DND-41 (cell line): ENCODE results near the gene ARSB.

Experiments
- ATAC-seq: fragments of 200-7000 bp; cut with Tn5 transposase; 3 replicates; pipeline ENCODE4 v1.9.1; 2021; ENCODE audit warnings: low read depth; ENCODE audit not compliant: insufficient read depth
- DNase-seq: peaks from one replicate; pipeline ENCODE4 v3.0.0-alpha.2; 2020
- H2AFZ ChIP-seq: 2 replicates; pipeline ENCODE4 v1.6.0; 2012; ENCODE audit warnings: low read depth, low read length
- H3K27ac ChIP-seq: 2 replicates; pipeline ENCODE4 v1.5.1; 2012; ENCODE audit warnings: low read length, inconsistent platforms
- H3K27me3 ChIP-seq: fragments of 200-600 bp; sonication (generic); 2 replicates; pipeline ENCODE4 v1.6.0; 2012; ENCODE audit warnings: low read length, mild to moderate bottlenecking, inconsistent platforms; ENCODE audit not compliant: insufficient read depth, poor library complexity
- H3K36me3 ChIP-seq: 2 replicates; pipeline ENCODE4 v1.5.1; 2012; ENCODE audit warnings: low read length, inconsistent platforms; ENCODE audit not compliant: insufficient read depth
- H3K4me1 ChIP-seq: 2 replicates; pipeline ENCODE4 v1.5.1; 2012; ENCODE audit warnings: mild to moderate bottlenecking, low read length; ENCODE audit not compliant: insufficient read depth
- H3K4me2 ChIP-seq: 2 replicates; pipeline ENCODE4 v1.6.0; 2012; ENCODE audit warnings: mild to moderate bottlenecking, moderate library complexity, low read length, inconsistent platforms; ENCODE audit not compliant: insufficient read depth
- H3K4me3 ChIP-seq, 2 experiments: fragments of 200-600 bp in 1 of 2; shearing (Covaris generic) in 1 of 2; 2 replicates each; pipeline ENCODE4 v1.5.1; 2012 to 2016; ENCODE audit warnings: inconsistent platforms in 2 of 2, low read length in 2 of 2, mild to moderate bottlenecking in 2 of 2, low read depth in 1 of 2, moderate library complexity in 1 of 2
- H3K79me2 ChIP-seq: 2 replicates; pipeline ENCODE4 v1.6.0; 2012; ENCODE audit warnings: low read length, inconsistent platforms; ENCODE audit not compliant: insufficient read depth
- H3K9ac ChIP-seq: 2 replicates; pipeline ENCODE4 v1.6.0; 2012; ENCODE audit warnings: low read depth, mild to moderate bottlenecking, inconsistent platforms, low read length, moderate library complexity
- H3K9me3 ChIP-seq: 2 replicates; pipeline ENCODE4 v1.5.1; 2012; ENCODE audit warnings: low read length, moderate library complexity, mild to moderate bottlenecking, inconsistent platforms; ENCODE audit not compliant: insufficient read depth, severe bottlenecking
- H4K20me1 ChIP-seq: 2 replicates; pipeline ENCODE4 v1.6.0; 2012; ENCODE audit warnings: low read length; ENCODE audit not compliant: insufficient read depth
- CTCF ChIP-seq: IDR thresholded peaks from 2 replicates; pipeline ENCODE4 v1.5.1; 2012; ENCODE audit warnings: borderline replicate concordance, low read length, moderate library complexity, mild to moderate bottlenecking; ENCODE audit not compliant: poor library complexity, severe bottlenecking; ENCODE audit errors: extremely low read depth
- EZH2 ChIP-seq: IDR thresholded peaks from 3 replicates; pipeline ENCODE4 v1.6.1; 2012; ENCODE audit warnings: borderline replicate concordance, low read depth, mild to moderate bottlenecking, moderate library complexity, low read length, inconsistent platforms; ENCODE audit not compliant: severe bottlenecking

Gene ARSB

GRCh38 chr5:78791501-78792100, 193.5 kb downstream of the ARSB start:
- H3K9me3 ChIP-seq = no peaks in the 10 kb centered on the region
- no peaks in the 10 kb centered on the region for H3K79me2 ChIP-seq
- H3K9ac ChIP-seq = no peak overlapping the region
- no peaks in the 10 kb centered on the region for H4K20me1 ChIP-seq
- H3K4me2 ChIP-seq = no peak overlapping the region
- no peak for ATAC-seq
- H3K27me3 ChIP-seq = no peaks in the 10 kb centered on the region
- no peak overlapping the region for H2AFZ ChIP-seq
- no peak overlapping the region for H3K4me3 ChIP-seq
- TF ChIP-seq CTCF (no peak), EZH2 (no peak)
- no peaks in the 10 kb centered on the region for H3K36me3 ChIP-seq
- H3K27ac ChIP-seq = no peak overlapping the region
- DNase-seq = no peak
- H3K4me1 ChIP-seq = peaks cover 4% of the 10 kb centered on the region; the same call in 1 of the 2 replicates

GRCh38 chr5:78787783-78788182, 197.3 kb downstream of the ARSB start:
- Histone ChIP-seq H3K4me2 (no peak overlapping the region), H4K20me1 (no peaks in the 10 kb centered on the region), H3K9ac (no peak overlapping the region), H3K36me3 (no peaks in the 10 kb centered on the region), H2AFZ (no peak overlapping the region), H3K4me3 (no peak overlapping the region), H3K27ac (no peak overlapping the region), H3K27me3 (no peaks in the 10 kb centered on the region), H3K9me3 (peaks cover 2% of the 10 kb centered on the region), H3K79me2 (no peaks in the 10 kb centered on the region), H3K4me1 (no peaks in the 10 kb centered on the region)
- DNase-seq (no peak), ATAC-seq (no peak)
- TF ChIP-seq EZH2 = no peak
- TF ChIP-seq CTCF = no peak

GRCh38 chr5:78785454-78785853, 199.7 kb downstream of the ARSB start:
- no peak overlapping the region for H3K4me3 ChIP-seq
- DNase-seq (no peak), ATAC-seq (no peak)
- peaks cover 6% of the 10 kb centered on the region; the same call in 1 of the 2 replicates for H3K36me3 ChIP-seq
- H2AFZ ChIP-seq = no peak overlapping the region
- no peak overlapping the region for H3K4me2 ChIP-seq
- TF ChIP-seq CTCF (no peak), EZH2 (no peak)
- H3K9ac ChIP-seq = no peak overlapping the region
- H3K27me3 ChIP-seq = no peaks in the 10 kb centered on the region
- no peaks in the 10 kb centered on the region for H3K4me1 ChIP-seq
- no peaks in the 10 kb centered on the region for H3K79me2 ChIP-seq
- H4K20me1 ChIP-seq = no peaks in the 10 kb centered on the region
- H3K27ac ChIP-seq = no peak overlapping the region
- H3K9me3 ChIP-seq = peaks cover 2% of the 10 kb centered on the region
